ENCODE results near the gene EVA1A. TPM values are rescaled to one million over a fixed set of nuclear protein-coding genes. Genes with fewer than 3 reads are reported as not detected.

EVA1A gene
- total RNA-seq, 3 donors from 2014 or later (not counting 1 experiment from before 2014, with no cell fraction given) = not detected

DNA sequence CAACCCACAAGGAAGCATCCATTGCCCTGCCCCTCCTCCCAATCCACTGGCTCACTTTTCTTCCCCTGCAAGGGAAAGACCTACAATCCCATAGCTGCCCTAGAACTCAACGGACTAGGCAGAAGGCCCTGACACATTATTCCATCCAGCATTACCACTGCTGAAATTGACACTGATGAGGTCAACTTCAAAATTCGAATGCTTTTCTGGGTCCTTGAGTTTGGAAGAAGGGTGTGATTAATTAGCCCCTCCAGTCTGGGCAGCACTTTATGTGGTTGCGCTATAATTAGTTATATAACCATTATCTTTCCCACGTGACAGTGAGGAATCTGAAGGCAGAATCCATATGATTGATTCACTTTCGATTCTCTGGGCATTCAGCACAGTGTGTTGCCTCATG is 55.7 kb downstream of the EVA1A start:
- Mint-ChIP-seq H3K27me3 (ENCODE audit: low read depth in 2 of 2) (peaks cover 0 to 11% of the 10 kb centered on the region in 2 donors), H3K9me3 (peaks cover 5 to 9% of the 10 kb centered on the region in 2 donors), H3K36me3 (no peaks in the 10 kb centered on the region), H3K4me3 (no peak overlapping the region), H3K27ac (no peak overlapping the region), H3K4me1 (no peaks in the 10 kb centered on the region)
- ATAC-seq (no peak), DNase-seq (no peak)
- Histone ChIP-seq H3K27ac (ENCODE audit: low read length) (no peak overlapping the region), H3K36me3 (ENCODE audit: control insufficient read depth, insufficient read depth, low read length) (no peaks in the 10 kb centered on the region), H3K4me1 (ENCODE audit: control insufficient read depth, insufficient read depth, low read length) (no peaks in the 10 kb centered on the region), H3K4me3 (ENCODE audit: low read length) (no peak overlapping the region), H3K9me3 (ENCODE audit: control insufficient read depth, insufficient read depth, low read length) (peaks cover 5% of the 10 kb centered on the region), H3K27me3 (ENCODE audit: control insufficient read depth, insufficient read depth, low read length) (no peaks in the 10 kb centered on the region)
- 77% methylated on average over 4 of the region's 5 CpGs for WGBS (ENCODE audit: insufficient coverage)
- TF ChIP-seq, protein P1, sequence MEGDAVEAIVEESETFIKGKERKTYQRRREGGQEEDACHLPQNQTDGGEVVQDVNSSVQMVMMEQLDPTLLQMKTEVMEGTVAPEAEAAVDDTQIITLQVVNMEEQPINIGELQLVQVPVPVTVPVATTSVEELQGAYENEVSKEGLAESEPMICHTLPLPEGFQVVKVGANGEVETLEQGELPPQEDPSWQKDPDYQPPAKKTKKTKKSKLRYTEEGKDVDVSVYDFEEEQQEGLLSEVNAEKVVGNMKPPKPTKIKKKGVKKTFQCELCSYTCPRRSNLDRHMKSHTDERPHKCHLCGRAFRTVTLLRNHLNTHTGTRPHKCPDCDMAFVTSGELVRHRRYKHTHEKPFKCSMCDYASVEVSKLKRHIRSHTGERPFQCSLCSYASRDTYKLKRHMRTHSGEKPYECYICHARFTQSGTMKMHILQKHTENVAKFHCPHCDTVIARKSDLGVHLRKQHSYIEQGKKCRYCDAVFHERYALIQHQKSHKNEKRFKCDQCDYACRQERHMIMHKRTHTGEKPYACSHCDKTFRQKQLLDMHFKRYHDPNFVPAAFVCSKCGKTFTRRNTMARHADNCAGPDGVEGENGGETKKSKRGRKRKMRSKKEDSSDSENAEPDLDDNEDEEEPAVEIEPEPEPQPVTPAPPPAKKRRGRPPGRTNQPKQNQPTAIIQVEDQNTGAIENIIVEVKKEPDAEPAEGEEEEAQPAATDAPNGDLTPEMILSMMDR (IDR thresholded peaks at IDR 0.05) = no peak
- intact Hi-C loops (cut with micrococcal nuclease) = no loop called here

DNA sequence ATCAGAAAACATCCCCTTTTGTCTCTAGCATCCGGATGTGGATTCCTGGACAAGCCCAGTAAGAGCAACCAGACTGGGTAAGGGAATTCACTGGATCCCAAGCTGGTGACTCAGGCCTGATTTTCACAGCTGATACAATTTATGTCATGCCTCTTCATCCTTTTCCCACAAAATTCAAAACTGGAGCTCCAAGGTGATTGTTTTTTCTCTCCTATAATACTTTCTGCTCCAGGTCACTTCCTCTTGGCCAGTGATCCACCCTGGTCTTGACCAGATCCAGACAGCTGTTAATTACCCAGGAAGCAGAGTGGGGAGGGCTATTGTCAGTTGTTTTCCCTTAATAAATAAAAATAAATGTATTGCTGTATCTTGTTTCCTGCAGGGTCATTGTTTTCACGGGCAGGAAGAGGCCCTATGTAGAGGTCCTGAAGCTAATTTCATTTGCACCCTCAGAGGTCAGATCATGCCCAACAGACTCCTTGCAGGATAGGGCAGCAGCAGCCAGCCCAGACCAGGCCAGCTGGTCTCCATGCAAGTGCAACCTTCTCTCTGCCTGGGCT is 57.6 kb downstream of the EVA1A start:
- DNase-seq = no peak
- ATAC-seq = no peak
- H3K27ac Mint-ChIP-seq = no peak overlapping the region
- no peaks in the 10 kb centered on the region for H3K27me3 ChIP-seq (ENCODE audit: control insufficient read depth, insufficient read depth, low read length)
- peaks cover 0 to 11% of the 10 kb centered on the region in 2 donors for H3K27me3 Mint-ChIP-seq (ENCODE audit: low read depth in 2 of 2)
- intact Hi-C loops (cut with micrococcal nuclease) = no loop called here
- no peak overlapping the region for H3K4me3 ChIP-seq (ENCODE audit: low read length)
- no peaks in the 10 kb centered on the region for H3K4me1 Mint-ChIP-seq
- H3K27ac ChIP-seq (ENCODE audit: low read length) = no peak overlapping the region
- H3K4me1 ChIP-seq (ENCODE audit: control insufficient read depth, insufficient read depth, low read length) = no peaks in the 10 kb centered on the region
- 40% methylated on average over 2 of the region's 2 CpGs for WGBS (ENCODE audit: insufficient coverage)
- peaks cover 5% of the 10 kb centered on the region for H3K9me3 ChIP-seq (ENCODE audit: control insufficient read depth, insufficient read depth, low read length)
- no peak overlapping the region for H3K4me3 Mint-ChIP-seq
- no peaks in the 10 kb centered on the region for H3K36me3 ChIP-seq (ENCODE audit: control insufficient read depth, insufficient read depth, low read length)
- TF ChIP-seq, protein P1 (IDR thresholded peaks at IDR 0.05) = no peak
- H3K36me3 Mint-ChIP-seq = no peaks in the 10 kb centered on the region
- peaks cover 0 to 5% of the 10 kb centered on the region in 2 donors for H3K9me3 Mint-ChIP-seq

- Histone ChIP-seq H3K36me3 (ENCODE audit: control insufficient read depth, insufficient read depth, low read length) (no peaks in the 10 kb centered on the region), H3K4me3 (ENCODE audit: low read length) (no peak overlapping the region), H3K9me3 (ENCODE audit: control insufficient read depth, insufficient read depth, low read length) (no peaks in the 10 kb centered on the region), H3K27ac (ENCODE audit: low read length) (no peak overlapping the region), H3K4me1 (ENCODE audit: control insufficient read depth, insufficient read depth, low read length) (no peaks in the 10 kb centered on the region), H3K27me3 (ENCODE audit: control insufficient read depth, insufficient read depth, low read length) (no peaks in the 10 kb centered on the region)
- Mint-ChIP-seq H3K4me3 (no peak overlapping the region), H3K27me3 (ENCODE audit: low read depth in 2 of 2) (peaks cover 0 to 6% of the 10 kb centered on the region in 2 donors), H3K4me1 (no peaks in the 10 kb centered on the region), H3K36me3 (no peaks in the 10 kb centered on the region), H3K9me3 (peaks cover 0 to 3% of the 10 kb centered on the region in 2 donors), H3K27ac (no peak overlapping the region)
- 73% methylated on average over 2 of the region's 2 CpGs for WGBS (ENCODE audit: insufficient coverage)
- no peak for ATAC-seq
- intact Hi-C loops (cut with micrococcal nuclease) = no loop called here
- TF ChIP-seq, protein P1 (IDR thresholded peaks at IDR 0.05) = no peak
- no peak for DNase-seq
These were observed 60.1 kb downstream of the EVA1A start for GRCh38 chr2:75500633-75501032.

DNA sequence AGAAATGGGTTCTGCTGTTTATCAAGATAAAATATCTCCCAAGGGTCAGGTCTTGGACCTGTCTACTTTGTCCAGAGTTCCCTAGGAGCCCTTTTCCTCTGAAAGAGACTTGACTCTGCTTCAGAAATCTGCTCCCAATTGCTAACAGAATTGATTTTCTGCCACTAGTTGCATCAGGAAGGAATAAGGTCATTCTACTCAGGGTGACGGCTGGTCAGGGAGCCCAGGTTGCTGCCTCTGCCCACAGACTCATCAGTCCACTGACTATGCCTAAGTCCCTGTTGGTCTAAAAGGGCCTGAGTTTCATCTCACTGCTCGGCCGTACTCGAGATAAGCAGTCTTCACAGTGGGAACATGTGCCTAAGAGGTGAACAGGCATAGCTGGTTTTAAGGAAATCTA is 61.2 kb downstream of the EVA1A start:
- Mint-ChIP-seq H3K4me1 (no peaks in the 10 kb centered on the region), H3K27ac (no peak overlapping the region), H3K27me3 (ENCODE audit: low read depth in 2 of 2) (peaks cover 0 to 6% of the 10 kb centered on the region in 2 donors), H3K36me3 (no peaks in the 10 kb centered on the region), H3K9me3 (peaks cover 0 to 3% of the 10 kb centered on the region in 2 donors), H3K4me3 (no peak overlapping the region)
- no peaks in the 10 kb centered on the region for H3K36me3 ChIP-seq (ENCODE audit: control insufficient read depth, insufficient read depth, low read length)
- DNase-seq (no peak), ATAC-seq (no peak)
- H3K27ac ChIP-seq (ENCODE audit: low read length) = no peak overlapping the region
- H3K4me1 ChIP-seq (ENCODE audit: control insufficient read depth, insufficient read depth, low read length) = no peaks in the 10 kb centered on the region
- 96% methylated on average over 4 of the region's 4 CpGs for WGBS (ENCODE audit: insufficient coverage)
- H3K9me3 ChIP-seq (ENCODE audit: control insufficient read depth, insufficient read depth, low read length) = no peaks in the 10 kb centered on the region
- TF ChIP-seq, protein P1 (IDR thresholded peaks at IDR 0.05) = no peak
- no peaks in the 10 kb centered on the region for H3K27me3 ChIP-seq (ENCODE audit: control insufficient read depth, insufficient read depth, low read length)
- H3K4me3 ChIP-seq (ENCODE audit: low read length) = no peak overlapping the region
- intact Hi-C loops (cut with micrococcal nuclease) = no loop called here
